ENCODE results near the gene GDA. TPM values are rescaled to one million over a fixed set of nuclear protein-coding genes. Genes with fewer than 3 reads are reported as not detected.

The GDA gene
- total RNA-seq, 2 experiments from 2014 or later: not detected

GRCh38 chr9:72137697-72138365 is 11.4 kb upstream of the GDA start:
- Mint-ChIP-seq H3K36me3 (no peaks in the 10 kb centered on the region), H3K4me1 (no peaks in the 10 kb centered on the region), H3K27ac (no peak overlapping the region), H3K9me3 (no peaks in the 10 kb centered on the region), H3K27me3 (no peaks in the 10 kb centered on the region), H3K4me3 (no peak overlapping the region)
- POLR2A ChIA-PET: no interaction called here
- ATAC-seq (ENCODE audit: low read depth): no peak
- DNase-seq: no peak

- H3K27ac Mint-ChIP-seq: no peak overlapping the region
- H3K27me3 Mint-ChIP-seq: peaks cover 2% of the 10 kb centered on the region
- H3K36me3 Mint-ChIP-seq: no peaks in the 10 kb centered on the region
- H3K9me3 Mint-ChIP-seq: no peaks in the 10 kb centered on the region
- ATAC-seq (ENCODE audit: low read depth): no peak
- POLR2A ChIA-PET: no interaction called here
- DNase-seq: no peak
- no peaks in the 10 kb centered on the region for H3K4me1 Mint-ChIP-seq
- no peak overlapping the region for H3K4me3 Mint-ChIP-seq
These were observed 10.0 kb upstream of the GDA start for GRCh38 chr9:72139226-72139625.

DNA sequence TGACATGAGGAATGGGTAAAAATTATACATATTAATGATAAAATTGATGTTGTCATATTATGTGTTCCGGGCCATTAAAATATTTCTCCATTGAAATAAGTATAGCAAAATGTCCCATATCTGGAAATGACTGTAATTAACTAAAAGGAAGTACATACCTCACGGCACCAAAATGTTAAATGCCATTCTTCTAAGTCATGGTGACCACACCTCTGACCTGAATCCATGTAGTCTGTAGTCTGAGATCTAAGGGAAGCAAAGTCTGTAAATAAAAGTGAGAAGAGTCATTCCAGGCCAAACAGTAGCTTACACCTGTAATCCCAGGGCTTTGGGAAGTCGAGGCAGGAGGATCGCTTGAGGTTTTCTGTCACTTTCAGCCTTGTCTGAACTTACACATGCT is 8.7 kb upstream of the GDA start:
- no peaks in the 10 kb centered on the region for H3K4me1 Mint-ChIP-seq
- no peaks in the 10 kb centered on the region for H3K36me3 Mint-ChIP-seq
- POLR2A ChIA-PET: no interaction called here
- DNase-seq (no peak), ATAC-seq (ENCODE audit: low read depth) (no peak)
- H3K27me3 Mint-ChIP-seq: peaks cover 6% of the 10 kb centered on the region
- H3K27ac Mint-ChIP-seq: no peak overlapping the region
- H3K4me3 Mint-ChIP-seq: no peak overlapping the region
- H3K9me3 Mint-ChIP-seq: no peaks in the 10 kb centered on the region

DNA sequence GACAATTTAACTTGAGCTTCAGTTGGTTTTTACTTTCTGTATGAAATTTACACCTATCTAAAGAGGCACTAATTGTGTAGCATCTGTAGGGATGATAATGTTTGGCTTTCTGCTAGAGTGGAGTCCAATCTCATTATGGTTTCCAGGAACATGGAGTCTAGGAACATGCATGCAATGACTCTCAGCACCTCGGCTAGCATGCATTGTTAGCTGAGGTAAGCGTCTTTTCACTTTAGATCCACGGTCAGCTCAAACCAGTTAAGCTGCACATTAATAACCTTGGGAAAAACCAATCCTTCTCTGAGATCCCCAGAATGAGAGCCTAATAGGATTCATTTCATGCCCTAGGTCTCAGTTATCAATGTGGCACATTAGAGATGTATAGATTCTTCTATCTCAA is 7.8 kb upstream of the GDA start:
- Mint-ChIP-seq H3K27me3 (peaks cover 6% of the 10 kb centered on the region), H3K4me3 (no peak overlapping the region), H3K36me3 (no peaks in the 10 kb centered on the region), H3K4me1 (no peaks in the 10 kb centered on the region), H3K27ac (no peak overlapping the region), H3K9me3 (no peaks in the 10 kb centered on the region)
- ATAC-seq (ENCODE audit: low read depth): no peak
- POLR2A ChIA-PET: no interaction called here
- DNase-seq: no peak

GRCh38 chr9:72144756-72145492 is 4.3 kb upstream of the GDA start:
- ATAC-seq (ENCODE audit: low read depth) (no peak), DNase-seq (no peak)
- no peaks in the 10 kb centered on the region for H3K9me3 Mint-ChIP-seq
- POLR2A ChIA-PET: no interaction called here
- H3K27ac Mint-ChIP-seq: no peak overlapping the region
- no peaks in the 10 kb centered on the region for H3K36me3 Mint-ChIP-seq
- H3K27me3 Mint-ChIP-seq: peaks cover 23% of the 10 kb centered on the region
- H3K4me3 Mint-ChIP-seq: no peak overlapping the region
- peaks cover 2% of the 10 kb centered on the region for H3K4me1 Mint-ChIP-seq

DNA sequence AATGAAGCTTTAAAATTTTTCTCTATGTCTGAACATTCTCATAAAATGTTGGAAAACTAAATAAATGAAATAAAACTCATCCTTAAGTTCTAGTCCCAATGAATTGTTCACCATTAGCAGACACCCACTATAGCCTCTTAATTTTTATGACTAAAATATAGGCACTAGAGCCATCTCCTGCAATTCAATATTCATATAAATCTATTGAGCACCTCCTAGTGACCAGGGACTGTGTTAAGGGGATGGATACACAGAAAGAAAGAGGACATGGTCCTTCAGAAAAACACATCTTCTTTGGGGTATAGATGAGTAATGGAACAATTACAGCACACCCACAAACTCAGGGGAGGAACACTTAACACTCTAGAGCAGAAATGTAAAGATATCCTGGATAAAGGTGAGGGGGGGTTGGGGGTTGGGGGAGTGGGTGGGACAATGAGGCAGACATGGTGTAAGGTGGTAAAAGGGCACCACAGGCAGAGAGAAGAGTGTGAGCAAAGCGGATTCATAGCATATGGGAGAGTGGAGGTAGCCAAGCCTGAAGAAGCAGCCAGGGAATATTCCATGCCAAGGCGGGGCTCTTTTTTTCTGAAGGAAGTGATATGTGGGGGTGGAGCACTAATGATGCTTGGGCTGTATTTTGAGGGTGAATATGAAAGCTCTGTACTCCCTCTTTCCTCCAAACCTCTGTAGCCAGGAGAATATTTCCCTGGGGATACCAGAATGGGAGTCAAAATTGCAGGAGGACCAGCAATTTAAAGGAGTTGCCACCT is 3.3 kb upstream of the GDA start:
- H3K27me3 Mint-ChIP-seq: peaks cover 33% of the 10 kb centered on the region

DNA sequence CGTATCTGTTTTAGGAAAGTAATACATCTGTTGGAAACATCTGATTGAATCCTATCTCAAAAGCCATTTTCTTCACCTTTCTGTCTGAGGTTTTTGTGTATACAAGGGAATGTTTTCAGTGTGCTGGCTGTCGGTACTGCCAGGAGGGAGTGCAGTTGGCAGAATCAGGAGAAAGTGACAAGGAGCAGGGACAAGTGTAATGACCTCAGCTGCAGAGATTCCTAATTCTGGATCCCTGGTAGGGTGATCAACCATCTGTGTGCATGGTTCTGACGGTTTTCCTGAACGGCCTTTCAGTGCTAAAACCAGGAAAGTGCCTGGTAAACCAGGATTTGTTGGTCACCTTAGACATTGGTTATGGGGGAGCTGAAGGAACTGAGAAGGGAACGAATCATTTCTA is 1.6 kb upstream of the GDA start:
- H3K9me3 Mint-ChIP-seq: no peaks in the 10 kb centered on the region
- ATAC-seq (ENCODE audit: low read depth) (no peak), DNase-seq (no peak)
- H3K4me1 Mint-ChIP-seq: peaks cover 2% of the 10 kb centered on the region
- no peak overlapping the region for H3K4me3 Mint-ChIP-seq
- H3K27ac Mint-ChIP-seq: no peak overlapping the region
- no peaks in the 10 kb centered on the region for H3K36me3 Mint-ChIP-seq
- POLR2A ChIA-PET: no interaction called here
- H3K27me3 Mint-ChIP-seq: peaks cover 34% of the 10 kb centered on the region

More for the DNA sequence above, 3.3 kb upstream of the GDA start:
- Mint-ChIP-seq H3K4me3 (no peak overlapping the region), H3K9me3 (no peaks in the 10 kb centered on the region), H3K27ac (no peak overlapping the region), H3K4me1 (peaks cover 2% of the 10 kb centered on the region), H3K36me3 (no peaks in the 10 kb centered on the region)
- DNase-seq (no peak), ATAC-seq (ENCODE audit: low read depth) (no peak)
- POLR2A ChIA-PET: no interaction called here

- H3K36me3 Mint-ChIP-seq: no peaks in the 10 kb centered on the region
- H3K27ac Mint-ChIP-seq: no peak overlapping the region
- no peak for ATAC-seq (ENCODE audit: low read depth)
- DNase-seq: no peak
- H3K9me3 Mint-ChIP-seq: no peaks in the 10 kb centered on the region
- peaks cover 2% of the 10 kb centered on the region for H3K4me1 Mint-ChIP-seq
- H3K4me3 Mint-ChIP-seq: no peak overlapping the region
- POLR2A ChIA-PET: no interaction called here
- H3K27me3 Mint-ChIP-seq: peaks cover 28% of the 10 kb centered on the region
These were observed 887 bp downstream of the GDA start for GRCh38 chr9:72150127-72150526.

DNA sequence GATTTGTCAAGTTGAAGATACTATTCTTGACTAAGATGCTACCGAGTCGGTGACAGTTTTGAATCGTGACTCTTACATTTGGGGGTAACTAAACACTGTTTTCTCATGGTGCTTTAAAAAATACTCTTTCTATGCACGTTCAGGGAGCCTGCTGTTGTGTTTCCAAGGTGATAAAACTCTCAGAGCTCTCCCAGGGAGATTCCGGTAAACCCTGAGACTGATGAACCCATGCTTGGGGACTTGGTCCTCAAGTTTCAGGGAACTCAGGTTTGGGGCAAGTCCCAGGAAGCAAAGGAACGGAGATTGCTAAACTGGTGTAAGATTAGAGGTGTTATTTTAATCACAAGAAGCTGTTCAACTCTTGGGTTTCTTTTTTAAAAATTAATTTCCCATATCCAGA is 1.4 kb downstream of the GDA start:
- Mint-ChIP-seq H3K36me3 (no peaks in the 10 kb centered on the region), H3K9me3 (no peaks in the 10 kb centered on the region), H3K4me3 (no peak overlapping the region), H3K27ac (no peak overlapping the region), H3K4me1 (peaks cover 2% of the 10 kb centered on the region), H3K27me3 (peaks cover 28% of the 10 kb centered on the region)
- ATAC-seq (ENCODE audit: low read depth) (no peak), DNase-seq (no peak)
- POLR2A ChIA-PET: interaction anchor here (0.6 kb wide), 1 partner anchor 723 kb away, joined by 3 read pairs; no protein-coding TSS in a partner anchor

DNA sequence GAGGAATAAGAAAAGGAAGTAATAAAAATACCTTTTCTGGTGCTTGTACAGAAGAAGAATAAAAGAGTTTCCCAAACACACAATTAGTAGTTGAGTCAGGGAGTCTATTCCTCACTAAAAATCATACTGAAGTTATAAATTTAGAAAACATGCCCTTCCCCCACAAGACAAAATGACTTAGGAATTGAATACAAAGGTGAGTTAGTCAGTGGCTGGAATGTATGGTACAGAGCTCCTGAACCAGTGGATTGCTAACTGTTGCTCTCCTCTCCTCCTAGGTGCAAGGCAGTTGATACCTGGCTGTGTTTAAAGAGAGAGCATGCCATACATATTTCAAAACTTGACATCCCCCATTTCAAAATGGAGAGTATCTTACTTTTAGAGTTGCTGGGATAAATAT is 1.9 kb downstream of the GDA start:
- H3K9me3 Mint-ChIP-seq: no peaks in the 10 kb centered on the region

DNA sequence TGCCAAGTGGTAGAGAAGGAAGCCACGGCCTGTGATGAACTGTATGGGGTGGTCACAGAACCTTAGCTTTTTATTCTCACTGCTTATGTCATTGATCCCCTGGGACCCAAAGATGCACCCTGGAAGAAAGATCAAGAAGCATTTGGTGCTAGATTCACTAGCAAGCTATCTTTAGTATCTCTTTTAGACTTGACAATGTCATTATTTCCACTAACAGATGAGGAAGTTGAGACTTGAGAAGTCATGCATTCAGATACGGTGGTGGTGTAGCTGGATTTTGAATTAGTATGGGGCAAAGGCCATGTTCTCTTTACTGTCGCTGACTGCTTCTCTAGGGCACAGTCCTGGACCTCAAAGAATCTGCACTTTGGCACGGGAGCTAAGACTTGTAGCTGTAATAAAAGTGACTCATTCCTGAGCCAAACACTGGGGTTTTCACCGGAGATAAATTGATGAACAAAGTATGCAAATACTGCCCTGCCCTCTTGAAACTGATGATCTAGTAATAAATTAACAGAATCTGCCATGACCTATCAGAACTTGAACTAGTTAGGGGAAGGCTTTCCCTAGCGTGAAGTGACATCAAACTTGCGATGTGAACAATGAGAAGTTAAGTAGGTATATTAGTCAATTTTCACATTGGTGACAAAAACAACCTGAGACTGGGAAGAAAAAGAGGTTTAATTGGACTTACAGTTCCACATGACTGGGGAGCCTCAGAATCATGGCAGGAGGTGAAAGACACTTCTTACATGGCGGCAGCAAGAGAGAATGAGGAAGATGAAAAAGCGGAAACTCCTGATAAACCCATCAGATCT is 5.4 kb downstream of the GDA start:
- Mint-ChIP-seq H3K4me3 (no peak overlapping the region), H3K9me3 (no peaks in the 10 kb centered on the region), H3K36me3 (no peaks in the 10 kb centered on the region), H3K27me3 (peaks cover 14% of the 10 kb centered on the region), H3K27ac (no peak overlapping the region), H3K4me1 (no peaks in the 10 kb centered on the region)
- POLR2A ChIA-PET: no interaction called here
- DNase-seq (no peak), ATAC-seq (ENCODE audit: low read depth) (no peak)

More for the DNA sequence above, 1.9 kb downstream of the GDA start:
- DNase-seq (no peak), ATAC-seq (ENCODE audit: low read depth) (no peak)
- no peaks in the 10 kb centered on the region for H3K36me3 Mint-ChIP-seq
- peaks cover 2% of the 10 kb centered on the region for H3K4me1 Mint-ChIP-seq
- H3K27me3 Mint-ChIP-seq: peaks cover 28% of the 10 kb centered on the region
- no peak overlapping the region for H3K4me3 Mint-ChIP-seq
- no peak overlapping the region for H3K27ac Mint-ChIP-seq
- POLR2A ChIA-PET: interaction anchor here (0.6 kb wide), 1 partner anchor 723 kb away, joined by 3 read pairs; no protein-coding TSS in a partner anchor

DNA sequence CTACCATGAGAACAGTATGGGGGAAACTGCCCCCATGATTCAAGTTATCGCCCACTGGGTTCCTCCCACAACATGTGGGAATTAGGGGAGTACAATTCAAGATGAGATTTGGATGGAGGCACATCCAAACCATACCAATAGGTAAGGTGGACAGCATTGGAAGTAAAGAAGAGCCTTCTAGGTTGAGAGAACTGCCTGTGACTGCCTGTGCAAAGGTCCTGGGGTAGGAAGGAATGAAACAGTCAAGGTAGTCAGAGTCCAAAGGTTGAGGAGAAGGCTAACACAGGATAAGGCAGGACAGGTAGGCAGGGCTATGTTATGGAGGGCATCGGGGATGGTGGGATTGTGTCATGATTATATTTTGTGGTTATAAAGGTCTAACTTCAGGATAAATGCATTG is 6.1 kb downstream of the GDA start:
- ATAC-seq (ENCODE audit: low read depth): no peak

DNA sequence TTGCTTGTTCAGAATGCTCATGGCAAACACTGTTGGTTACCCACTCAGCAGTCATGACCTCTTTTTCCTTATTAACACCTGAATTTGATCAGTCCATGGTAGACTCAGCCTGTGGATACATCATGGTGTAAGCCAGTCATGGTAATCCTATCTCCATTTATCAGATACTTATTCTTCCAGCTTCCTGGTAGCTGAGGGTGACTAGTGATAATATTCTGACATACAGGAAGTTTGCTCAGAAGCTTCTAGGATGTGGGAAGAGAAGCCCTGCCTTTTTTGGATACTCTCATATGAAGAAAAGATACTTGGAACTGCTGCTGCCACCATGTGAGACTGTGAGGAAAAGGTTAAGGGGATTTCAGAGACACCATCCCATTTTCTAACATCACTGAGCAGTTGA is 7.3 kb downstream of the GDA start:
- ATAC-seq (ENCODE audit: low read depth): no peak
- no peak overlapping the region for H3K4me3 Mint-ChIP-seq
- no peaks in the 10 kb centered on the region for H3K9me3 Mint-ChIP-seq
- no peaks in the 10 kb centered on the region for H3K36me3 Mint-ChIP-seq
- H3K4me1 Mint-ChIP-seq: no peaks in the 10 kb centered on the region
- no peaks in the 10 kb centered on the region for H3K27me3 Mint-ChIP-seq
- DNase-seq: no peak
- POLR2A ChIA-PET: no interaction called here
- no peak overlapping the region for H3K27ac Mint-ChIP-seq

More for the DNA sequence above, 6.1 kb downstream of the GDA start:
- H3K4me3 Mint-ChIP-seq: no peak overlapping the region
- no peaks in the 10 kb centered on the region for H3K4me1 Mint-ChIP-seq
- POLR2A ChIA-PET: no interaction called here
- H3K27me3 Mint-ChIP-seq: peaks cover 7% of the 10 kb centered on the region
- H3K27ac Mint-ChIP-seq: no peak overlapping the region
- no peaks in the 10 kb centered on the region for H3K36me3 Mint-ChIP-seq
- no peak for DNase-seq
- no peaks in the 10 kb centered on the region for H3K9me3 Mint-ChIP-seq
